Skeletal muscle satellite cell (primary cell): ENCODE measurements around the gene WIPF3.
"Not testable (repeated sequence)": the region's sequence is repeated elsewhere in the genome, so short reads cannot be mapped to it uniquely, and the experiment has no call there.

ENCODE experiments used
- H3K27me3 ChIP-seq: 2 replicates; pipeline ENCODE4 v1.7.0; 2013; ENCODE audit warnings: low read length; ENCODE audit not compliant: control insufficient read depth, insufficient read depth
- H3K36me3 ChIP-seq: 2 replicates; pipeline ENCODE4 v1.7.0; 2013; ENCODE audit warnings: mild to moderate bottlenecking, control low read depth, low read length; ENCODE audit not compliant: insufficient read depth
- H3K4me1 ChIP-seq: 2 replicates; pipeline ENCODE4 v1.7.0; 2013; ENCODE audit warnings: low read length; ENCODE audit not compliant: control insufficient read depth, insufficient read depth
- H3K4me2 ChIP-seq: 2 replicates; pipeline ENCODE4 v1.7.0; 2013; ENCODE audit warnings: mild to moderate bottlenecking, low read length
- H3K4me3 ChIP-seq: 2 replicates; pipeline ENCODE4 v1.7.0; 2013; ENCODE audit warnings: low read length
- H3K9ac ChIP-seq: 2 replicates; pipeline ENCODE4 v1.7.0; 2013; ENCODE audit warnings: mild to moderate bottlenecking, low read depth, low read length, moderate library complexity
- H3K9me3 ChIP-seq: replicated peaks from 2 replicates; pipeline ENCODE4 v1.7.0; 2013; ENCODE audit warnings: mild to moderate bottlenecking, control low read depth, low read length

WIPF3 gene

GRCh38 chr7:29948587-29948986 is 142.3 kb downstream of the WIPF3 start:
- H3K27me3 ChIP-seq, result no peaks in the 10 kb centered on the region
- no peak overlapping the region for H3K4me3 ChIP-seq
- H3K36me3 ChIP-seq, result peaks cover 67% of the 10 kb centered on the region
- no peak overlapping the region for H3K4me2 ChIP-seq
- no peaks in the 10 kb centered on the region for H3K9me3 ChIP-seq
- no peaks in the 10 kb centered on the region for H3K4me1 ChIP-seq
- H3K9ac ChIP-seq, result no peak overlapping the region

GRCh38 chr7:29950480-29950879 is 144.2 kb downstream of the WIPF3 start:
- H3K27me3 ChIP-seq, result no peaks in the 10 kb centered on the region
- H3K4me1 ChIP-seq, result no peaks in the 10 kb centered on the region
- H3K9ac ChIP-seq, result no peak overlapping the region
- no peak overlapping the region for H3K4me3 ChIP-seq
- H3K36me3 ChIP-seq, result peaks cover 66% of the 10 kb centered on the region
- no peaks in the 10 kb centered on the region for H3K9me3 ChIP-seq
- H3K4me2 ChIP-seq, result no peak overlapping the region

- no peaks in the 10 kb centered on the region for H3K9me3 ChIP-seq
- no peaks in the 10 kb centered on the region for H3K4me1 ChIP-seq
- no peak overlapping the region for H3K4me3 ChIP-seq
- H3K27me3 ChIP-seq, result no peaks in the 10 kb centered on the region
- H3K36me3 ChIP-seq, result peaks cover 65% of the 10 kb centered on the region
- no peak overlapping the region for H3K9ac ChIP-seq
- H3K4me2 ChIP-seq, result no peak overlapping the region
Measured at GRCh38 chr7:29951206-29951605, 144.9 kb downstream of the WIPF3 start.

GRCh38 chr7:29953726-29954347 is 147.5 kb downstream of the WIPF3 start:
- Histone ChIP-seq H3K4me3 (no peak overlapping the region), H3K9me3 (no peaks in the 10 kb centered on the region), H3K36me3 (peaks cover 39% of the 10 kb centered on the region), H3K9ac (no peak overlapping the region), H3K4me2 (no peak overlapping the region), H3K27me3 (no peaks in the 10 kb centered on the region), H3K4me1 (no peaks in the 10 kb centered on the region)

- no peak overlapping the region for H3K4me2 ChIP-seq
- H3K36me3 ChIP-seq, result peaks cover 33% of the 10 kb centered on the region
- H3K4me3 ChIP-seq, result no peak overlapping the region
- H3K9ac ChIP-seq, result no peak overlapping the region
- no peaks in the 10 kb centered on the region for H3K4me1 ChIP-seq
- no peaks in the 10 kb centered on the region for H3K9me3 ChIP-seq
- H3K27me3 ChIP-seq, result no peaks in the 10 kb centered on the region
Measured at GRCh38 chr7:29955075-29955792, 148.9 kb downstream of the WIPF3 start.

GRCh38 chr7:29955799-29956486 is 149.6 kb downstream of the WIPF3 start:
- no peak overlapping the region for H3K4me3 ChIP-seq
- no peak overlapping the region for H3K9ac ChIP-seq
- no peaks in the 10 kb centered on the region for H3K9me3 ChIP-seq
- no peaks in the 10 kb centered on the region for H3K4me1 ChIP-seq
- no peak overlapping the region for H3K4me2 ChIP-seq
- peaks cover 37% of the 10 kb centered on the region for H3K36me3 ChIP-seq
- no peaks in the 10 kb centered on the region for H3K27me3 ChIP-seq

GRCh38 chr7:29956487-29956836 is 150.2 kb downstream of the WIPF3 start:
- no peak overlapping the region for H3K9ac ChIP-seq
- H3K9me3 ChIP-seq, result no peaks in the 10 kb centered on the region
- H3K4me1 ChIP-seq, result no peaks in the 10 kb centered on the region
- H3K27me3 ChIP-seq, result no peaks in the 10 kb centered on the region
- no peak overlapping the region for H3K4me2 ChIP-seq
- H3K36me3 ChIP-seq, result peaks cover 33% of the 10 kb centered on the region
- no peak overlapping the region for H3K4me3 ChIP-seq

GRCh38 chr7:29957521-29958310 is 151.4 kb downstream of the WIPF3 start:
- no peaks in the 10 kb centered on the region for H3K4me1 ChIP-seq
- H3K9ac ChIP-seq, result no peak overlapping the region
- H3K9me3 ChIP-seq, result no peaks in the 10 kb centered on the region
- H3K27me3 ChIP-seq, result no peaks in the 10 kb centered on the region
- no peak overlapping the region for H3K4me2 ChIP-seq
- peaks cover 24% of the 10 kb centered on the region for H3K36me3 ChIP-seq
- H3K4me3 ChIP-seq, result no peak overlapping the region

- H3K4me1 ChIP-seq, result no peaks in the 10 kb centered on the region
- no peaks in the 10 kb centered on the region for H3K27me3 ChIP-seq
- no peaks in the 10 kb centered on the region for H3K9me3 ChIP-seq
- H3K36me3 ChIP-seq, result peaks cover 24% of the 10 kb centered on the region
- H3K4me2 ChIP-seq, result no peak overlapping the region
- no peak overlapping the region for H3K4me3 ChIP-seq
- no peak overlapping the region for H3K9ac ChIP-seq
Measured at GRCh38 chr7:29958667-29959358, 152.5 kb downstream of the WIPF3 start.

- not testable (repeated sequence) for H3K4me1 ChIP-seq, H3K9ac ChIP-seq, H3K9me3 ChIP-seq, H3K27me3 ChIP-seq, H3K4me3 ChIP-seq, H3K4me2 ChIP-seq
- H3K36me3 ChIP-seq, result peaks cover 27% of the 10 kb centered on the region
Measured at GRCh38 chr7:29961611-29962010, 155.3 kb downstream of the WIPF3 start.

GRCh38 chr7:29962035-29962434 is 155.7 kb downstream of the WIPF3 start:
- Histone ChIP-seq H3K4me1 (no peaks in the 10 kb centered on the region), H3K4me2 (no peak overlapping the region), H3K9ac (no peak overlapping the region), H3K36me3 (peaks cover 31% of the 10 kb centered on the region), H3K27me3 (no peaks in the 10 kb centered on the region), H3K4me3 (no peak overlapping the region), H3K9me3 (no peaks in the 10 kb centered on the region)
